T47D (cell line): ENCODE results near the gene ZYX.
"Not testable (repeated sequence)": the region's sequence is repeated elsewhere in the genome, so short reads cannot be mapped to it uniquely, and the experiment has no call there.

ENCODE experiments used
- DNase-seq, 2 experiments: peaks; one replicate each; pipeline versions ENCODE4 v3.0.0 to v3.0.0-alpha.2; 2011 to 2012; ENCODE audit warnings: low read depth in 1 of 2, low spot score in 1 of 2
- JUND ChIP-seq: IDR thresholded peaks from 2 replicates; pipeline ENCODE4 v1.6.1; 2012; ENCODE audit warnings: low read depth
- in situ Hi-C: cut with HindIII; loops from 2 replicates; pipeline ENCODE4 v1.10.0; 2016; ENCODE audit warnings: low sequenced_read_pairs, low pct_unique_long_range_greater_than_20kb

Gene ZYX

GRCh38 chr7:143411976-143412708 lies 31.0 kb downstream of the ZYX start:
- no peak for TF ChIP-seq JUND
- in situ Hi-C loops: no loop called here
- DNase-seq: no peak

- no peak for TF ChIP-seq JUND
- no peak for DNase-seq
- in situ Hi-C loops: no loop called here
Observed at GRCh38 chr7:143413123-143413522, 32.0 kb downstream of the ZYX start.

- DNase-seq, in situ Hi-C loops: not testable (repeated sequence)
Observed at GRCh38 chr7:143415209-143415608, 34.1 kb downstream of the ZYX start.

- DNase-seq: no peak
- in situ Hi-C loops: no loop called here
- TF ChIP-seq JUND: no peak
Observed at GRCh38 chr7:143415742-143416397, 34.7 kb downstream of the ZYX start.

- TF ChIP-seq JUND: no peak
- in situ Hi-C loops: no loop called here
- DNase-seq: peak; percentile 47 to 60
Observed at GRCh38 chr7:143416565-143417149, 35.5 kb downstream of the ZYX start.

GRCh38 chr7:143417734-143418383 lies 36.7 kb downstream of the ZYX start:
- DNase-seq: no peak
- no peak for TF ChIP-seq JUND
- in situ Hi-C loops: no loop called here

GRCh38 chr7:143418681-143419458 lies 37.7 kb downstream of the ZYX start:
- no peak for TF ChIP-seq JUND
- DNase-seq: no peak
- in situ Hi-C loops: no loop called here

GRCh38 chr7:143419880-143420279 lies 38.7 kb downstream of the ZYX start:
- no peak for TF ChIP-seq JUND
- in situ Hi-C loops: no loop called here
- DNase-seq: peak in 1 of 2 experiments; percentile 74

GRCh38 chr7:143420624-143421023 lies 39.5 kb downstream of the ZYX start:
- DNase-seq, in situ Hi-C loops: not testable (repeated sequence)

GRCh38 chr7:143422033-143422432 lies 40.9 kb downstream of the ZYX start:
- DNase-seq: no peak
- no peak for TF ChIP-seq JUND
- in situ Hi-C loops: no loop called here

GRCh38 chr7:143424476-143424875 lies 43.3 kb downstream of the ZYX start:
- in situ Hi-C loops, DNase-seq: not testable (repeated sequence)

GRCh38 chr7:143426479-143427142 lies 45.5 kb downstream of the ZYX start:
- TF ChIP-seq JUND: no peak
- no peak for DNase-seq
- in situ Hi-C loops: no loop called here
